ENCODE measurements around the gene MOSPD2. TPM values are rescaled to one million over a fixed set of nuclear protein-coding genes. Genes with fewer than 3 reads are reported as not detected.

MOSPD2 gene
- 65.2 and 76.6 TPM in 2 replicates for total RNA-seq (2013; cell fraction: nucleolus; rRNA removed)
- total RNA-seq (2014; rRNA removed), result 6.5 and 8.3 TPM in 2 replicates
- 7.5 and 7.7 TPM in 2 replicates for total RNA-seq (2014; rRNA removed; fragmentation: Illumina TruSeq; extraction: Trizol)
- total RNA-seq (2021), result 5.8 and 7.7 TPM in 2 replicates
- 1.4 TPM for polyA plus RNA-seq (2011; ENCODE audit: low read depth)
- polyA plus RNA-seq (2011; rRNA removed), result 14.7 and 22.4 TPM in 2 replicates
- polyA plus RNA-seq (2011; cell fraction: cytosol; rRNA removed), result 3.9 and 5.5 TPM in 2 replicates
- polyA plus RNA-seq (2011; cell fraction: nucleus; rRNA removed), result 11.5 and 13.1 TPM in 2 replicates
- polyA plus RNA-seq (2012), result 2.9 and 5.6 TPM in 2 replicates
- 7.4 and 10.4 TPM in 2 replicates for polyA plus RNA-seq (2014; fragmentation: Illumina TruSeq; extraction: Trizol)
- 1 to 10 TPM; 4.9 to 6.2 TPM for polyA plus RNA-seq (2014; fragmentation: Nextera tagmentation; extraction: Ambion mirVana)
- polyA plus RNA-seq (2014; rRNA removed), result 3.3 and 5.1 TPM in 2 replicates
- 1 to 10 TPM; 7.6 to 8.6 TPM for polyA plus RNA-seq (2016; fragmentation: Nextera tagmentation; extraction: Ambion mirVana)
- polyA minus RNA-seq (2011; rRNA and poly(A)+ RNA removed), result 24.2 and 29.6 TPM in 2 replicates
- polyA minus RNA-seq (2011; cell fraction: cytosol; rRNA and poly(A)+ RNA removed), result 5.6 and 6.1 TPM in 2 replicates
- 41.3 and 45.4 TPM in 2 replicates for polyA minus RNA-seq (2011; cell fraction: nucleus; rRNA and poly(A)+ RNA removed)
- Bru-seq, nascent RNA, result percentile 67 among the genes with signal in this experiment
- BruChase-seq, experiment 1, labeled RNA remaining after a 6-hour chase, result percentile 61 among the genes with signal in this experiment
- percentile 67 among the genes with signal in this experiment for BruChase-seq, experiment 2, labeled RNA remaining after a 2-hour chase
- long read RNA-seq, experiment 1, full-length matches to known transcripts, result 7 of 9 reads
- long read RNA-seq, experiment 1, partial matches to known transcripts, result 0 of 9 reads
- long read RNA-seq, experiment 1, other reads (novel, unspliced or antisense), result 2 of 9 reads
- long read RNA-seq, experiment 2, full-length matches to known transcripts, result 27 of 48 reads
- long read RNA-seq, experiment 2, partial matches to known transcripts, result 14 of 48 reads
- long read RNA-seq, experiment 2, other reads (novel, unspliced or antisense), result 7 of 48 reads

GRCh38 chrX:14872851-14873675 lies at the start of gene MOSPD2, which contains the start of gene FANCB:
TSS of gene MOSPD2 (plus strand) at chrX:14873421. CDS start at chrX:14873529, 108 bp downstream.
TSS of gene FANCB (minus strand) at chrX:14873069. CDS start at chrX:14865510, 7,559 bp downstream.
- ATAC-seq (peak; percentile 97), FAIRE-seq (peak; percentile 87), DNase-seq (ENCODE audit: low read depth, low spot score) (peak; percentile 73)
- 24% methylated on average over 65 of the region's 78 CpGs for WGBS (ENCODE audit: insufficient coverage, insufficient replicate concordance, low lambda C conversion rate, missing lambda C conversion rate)
- ChIA-PET CTCF (no interaction called here), POLR2A (interaction anchor here (1.0 to 1.1 kb wide), 3 partner anchors 13 to 61 kb away, joined by 3 read pairs; no protein-coding TSS in a partner anchor), RAD21 (ENCODE audit: unreplicated experiment) (interaction anchor here (0.9 to 1.1 kb wide), 2 partner anchors 10 to 12 kb away, joined by 3 to 7 read pairs; no protein-coding TSS in a partner anchor), SMC1A (ENCODE audit: uncharacterized antibody, unreplicated experiment) (interaction anchor here (1.0 kb wide), 1 partner anchor 368 kb away, joined by 3 read pairs; no protein-coding TSS in a partner anchor)
- no TSS peak for BruUV-seq (replicated peaks)
- Histone ChIP-seq H3K4me2 (ENCODE audit: control insufficient read depth, insufficient read depth) (peak within 1 kb of the TSS; percentile 79), H4K20me1 (ENCODE audit: control insufficient read depth, insufficient read depth) (no peaks in the 10 kb centered on the region), H3K27me3 (replicated peaks in 1 of 2; ENCODE audit: control insufficient read depth in 2 of 2, insufficient read depth in 2 of 2, low read length in 1 of 2) (no peaks in the 10 kb centered on the region), H3K4me1 (ENCODE audit: control insufficient read depth, insufficient read depth, low read length) (no peaks in the 10 kb centered on the region), H2AFZ (ENCODE audit: control insufficient read depth, low read depth, low read length) (peak within 1 kb of the TSS; percentile 86), H3K79me2 (ENCODE audit: control insufficient read depth, insufficient read depth, low read length) (peaks cover 18% of the 10 kb centered on the region), H3K9me3 (replicated peaks; ENCODE audit: control insufficient read depth, insufficient read depth, low read length) (no peaks in the 10 kb centered on the region), H3K36me3 (ENCODE audit: control insufficient read depth in 2 of 2, insufficient read depth in 2 of 2, low read length in 1 of 2) (no peaks in the 10 kb centered on the region), H3K9ac (ENCODE audit: control insufficient read depth, insufficient read depth, low read length) (peak within 1 kb of the TSS; percentile 77), H3K27ac (ENCODE audit: control insufficient read depth, insufficient read depth) (peak within 1 kb of the TSS; percentile 69), H3K4me3 (peak within 1 kb of the TSS; percentile 73)
- intact Hi-C loops (cut with micrococcal nuclease; ENCODE audit: unreplicated experiment), result loop anchor here (5.0 to 10.0 kb wide), 2 partner anchors 272 to 1141 kb away; partner anchors contain the start of genes OFD1 and TRAPPC2
- in situ Hi-C loops (cut with MboI), result no loop called here
- TF ChIP-seq RUNX3 (IDR thresholded peaks at IDR 0.05; ENCODE audit: low read length) (peak; percentile 20; the same call in 1 of the 2 replicates), EGR1 (IDR thresholded peaks at IDR 0.05; ENCODE audit: borderline replicate concordance in 1 of 2, low read depth in 2 of 2, low read length in 2 of 2) (peak in 1 of 2 experiments; percentile 89; a peak in 2 of 3 replicates), NFYB (IDR thresholded peaks at IDR 0.05; ENCODE audit: insufficient read depth, low read depth, low read length) (peak; percentile 78; the same call in 1 of the 2 replicates), MXI1 (IDR thresholded peaks at IDR 0.05; ENCODE audit: low read depth, low read length) (peak; percentile 84), CREB1 (IDR thresholded peaks at IDR 0.05; ENCODE audit: low read depth) (peak; percentile 56), GABPA (IDR thresholded peaks at IDR 0.05; ENCODE audit: low read depth) (peak; percentile 54), SIN3A (IDR thresholded peaks at IDR 0.05; ENCODE audit: low read depth, low read length) (peak; percentile 97), TCF12 (IDR thresholded peaks at IDR 0.05; ENCODE audit: low read depth, low read length) (peak; percentile 18; the same call in 1 of the 2 replicates), NR2F1 (conservative IDR thresholded peaks at IDR 0.05) (no peak), E2F4 (IDR thresholded peaks at IDR 0.05; ENCODE audit: low read depth, low read length) (peak; percentile 95), CREM (IDR thresholded peaks at IDR 0.05; ENCODE audit: low read depth) (0 out of 2 replicates have a peak, but pooled peaks have one; percentile 24)
- TF ChIP-seq, protein P1, sequence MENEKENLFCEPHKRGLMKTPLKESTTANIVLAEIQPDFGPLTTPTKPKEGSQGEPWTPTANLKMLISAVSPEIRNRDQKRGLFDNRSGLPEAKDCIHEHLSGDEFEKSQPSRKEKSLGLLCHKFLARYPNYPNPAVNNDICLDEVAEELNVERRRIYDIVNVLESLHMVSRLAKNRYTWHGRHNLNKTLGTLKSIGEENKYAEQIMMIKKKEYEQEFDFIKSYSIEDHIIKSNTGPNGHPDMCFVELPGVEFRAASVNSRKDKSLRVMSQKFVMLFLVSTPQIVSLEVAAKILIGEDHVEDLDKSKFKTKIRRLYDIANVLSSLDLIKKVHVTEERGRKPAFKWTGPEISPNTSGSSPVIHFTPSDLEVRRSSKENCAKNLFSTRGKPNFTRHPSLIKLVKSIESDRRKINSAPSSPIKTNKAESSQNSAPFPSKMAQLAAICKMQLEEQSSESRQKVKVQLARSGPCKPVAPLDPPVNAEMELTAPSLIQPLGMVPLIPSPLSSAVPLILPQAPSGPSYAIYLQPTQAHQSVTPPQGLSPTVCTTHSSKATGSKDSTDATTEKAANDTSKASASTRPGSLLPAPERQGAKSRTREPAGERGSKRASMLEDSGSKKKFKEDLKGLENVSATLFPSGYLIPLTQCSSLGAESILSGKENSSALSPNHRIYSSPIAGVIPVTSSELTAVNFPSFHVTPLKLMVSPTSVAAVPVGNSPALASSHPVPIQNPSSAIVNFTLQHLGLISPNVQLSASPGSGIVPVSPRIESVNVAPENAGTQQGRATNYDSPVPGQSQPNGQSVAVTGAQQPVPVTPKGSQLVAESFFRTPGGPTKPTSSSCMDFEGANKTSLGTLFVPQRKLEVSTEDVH (IDR thresholded peaks at IDR 0.05; ENCODE audit: low read depth, partially characterized antibody), result peak; percentile 32
